HG03342 (cell line): ENCODE measurements around the gene IGSF9.
A peak's percentile ranks its signal among the peaks of the same experiment; 100 is the strongest.

ENCODE experiments used
- ATAC-seq: cut with Tn5 transposase; IDR thresholded peaks from one replicate; pipeline ENCODE4 v1.9.1; 2021; ENCODE audit warnings: mild to moderate bottlenecking, moderate library complexity; ENCODE audit not compliant: unreplicated experiment

The IGSF9 gene

DNA sequence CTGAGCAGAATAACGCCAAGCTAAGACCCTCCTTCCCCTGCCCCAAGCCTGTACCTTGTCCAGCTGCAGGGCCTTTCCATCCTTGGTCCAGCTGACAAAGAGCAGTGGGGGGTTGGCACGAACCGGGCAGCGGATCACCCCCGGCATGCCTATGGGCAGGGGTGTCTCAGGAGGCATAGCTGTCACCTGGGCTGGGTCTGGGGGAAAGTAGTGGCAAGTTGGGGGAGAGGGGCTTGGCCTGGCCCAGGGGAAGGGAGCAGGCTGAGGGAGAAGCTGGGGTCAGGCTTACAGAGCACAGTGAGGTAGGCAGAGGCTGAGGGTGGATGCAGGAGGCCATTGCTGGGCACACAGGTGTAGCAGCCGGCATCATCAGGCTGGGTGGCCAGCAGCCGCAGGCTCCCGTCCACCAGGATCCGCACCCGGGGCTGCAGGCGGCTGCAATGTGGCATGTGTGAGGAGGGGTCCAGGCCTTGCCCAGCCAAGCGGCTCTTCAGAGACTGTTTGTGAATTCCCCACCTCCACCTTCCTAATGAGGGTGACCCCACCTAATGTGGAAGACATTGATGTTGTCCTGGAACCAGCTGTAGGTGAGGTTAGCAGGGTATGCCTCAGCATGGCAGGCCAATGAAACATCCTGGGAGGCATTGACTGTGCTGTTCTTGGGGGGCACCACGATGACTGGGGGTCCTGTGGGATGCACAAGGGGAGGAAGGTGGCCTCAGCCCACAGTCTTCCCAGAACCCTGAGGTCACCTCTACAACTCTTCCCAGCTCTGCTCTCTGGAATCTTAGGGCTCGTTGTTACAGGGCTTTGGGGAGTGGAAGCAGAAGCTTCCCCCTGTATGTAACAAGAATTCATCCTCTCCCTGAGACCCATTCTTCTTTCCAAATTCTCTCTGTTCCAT lies 11.0 kb downstream of the IGSF9 start:
- no peak for ATAC-seq

- ATAC-seq, result no peak
Observed at GRCh38 chr1:159933347-159933746, 12.1 kb downstream of the IGSF9 start.

GRCh38 chr1:159932296-159933285 lies 12.8 kb downstream of the IGSF9 start:
- ATAC-seq, result no peak

- ATAC-seq, result no peak
Observed at GRCh38 chr1:159931795-159932173, 13.6 kb downstream of the IGSF9 start.

DNA sequence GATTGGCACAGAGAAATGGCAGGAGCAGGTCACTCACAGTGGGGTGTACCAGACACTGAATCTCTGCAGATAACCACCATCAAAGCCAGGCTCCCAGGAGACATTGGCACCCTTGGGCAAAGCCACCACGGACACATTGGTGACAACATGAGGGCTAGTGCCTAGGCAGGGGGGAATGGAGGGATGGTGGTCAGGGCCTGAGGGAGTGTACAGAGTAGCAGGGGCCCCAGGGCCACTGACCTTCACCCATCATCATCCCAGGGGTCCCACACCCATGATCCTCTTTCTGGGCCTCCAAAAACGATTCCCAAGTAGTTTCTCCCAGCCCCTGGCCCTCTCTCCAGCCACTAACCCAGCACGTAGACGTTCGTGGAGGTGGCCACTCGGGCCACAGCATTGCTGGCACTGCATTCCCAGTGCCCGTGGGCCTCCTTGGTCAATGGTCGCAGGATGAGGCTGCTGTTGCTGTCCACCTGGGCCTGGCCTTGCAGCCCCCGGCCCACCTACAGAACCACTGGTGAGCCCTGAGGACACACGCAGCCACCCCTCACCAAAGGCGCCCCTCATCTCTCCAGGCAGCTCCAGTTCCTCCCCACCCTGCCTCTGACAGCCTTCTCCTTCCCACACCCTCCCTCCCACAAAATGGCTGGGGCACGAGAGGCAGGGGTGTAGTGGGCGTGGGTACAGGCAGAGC lies 14.2 kb downstream of the IGSF9 start:
- no peak for ATAC-seq

DNA sequence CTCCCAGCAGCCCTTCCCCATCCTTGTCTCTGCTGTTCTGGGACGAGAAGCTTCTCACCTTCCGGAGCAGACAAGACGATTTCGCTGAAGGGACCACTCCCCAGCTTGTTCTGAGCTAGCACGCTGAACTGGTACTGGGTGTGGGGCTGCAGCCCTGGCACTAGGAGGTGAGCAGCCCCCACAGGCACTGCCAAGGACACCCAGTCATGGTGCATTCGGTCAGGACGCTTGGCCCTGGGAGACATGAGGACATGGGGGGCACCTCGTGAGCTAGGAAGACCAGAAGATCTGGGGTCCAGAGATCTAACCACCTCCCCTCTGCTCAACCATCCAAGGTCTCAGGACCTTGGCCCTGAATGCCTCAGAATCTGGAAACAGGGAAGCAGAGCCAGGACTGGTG lies 14.8 kb downstream of the IGSF9 start:
- no peak for ATAC-seq

- no peak for ATAC-seq
Observed at GRCh38 chr1:159930216-159930615, 15.2 kb downstream of the IGSF9 start.

DNA sequence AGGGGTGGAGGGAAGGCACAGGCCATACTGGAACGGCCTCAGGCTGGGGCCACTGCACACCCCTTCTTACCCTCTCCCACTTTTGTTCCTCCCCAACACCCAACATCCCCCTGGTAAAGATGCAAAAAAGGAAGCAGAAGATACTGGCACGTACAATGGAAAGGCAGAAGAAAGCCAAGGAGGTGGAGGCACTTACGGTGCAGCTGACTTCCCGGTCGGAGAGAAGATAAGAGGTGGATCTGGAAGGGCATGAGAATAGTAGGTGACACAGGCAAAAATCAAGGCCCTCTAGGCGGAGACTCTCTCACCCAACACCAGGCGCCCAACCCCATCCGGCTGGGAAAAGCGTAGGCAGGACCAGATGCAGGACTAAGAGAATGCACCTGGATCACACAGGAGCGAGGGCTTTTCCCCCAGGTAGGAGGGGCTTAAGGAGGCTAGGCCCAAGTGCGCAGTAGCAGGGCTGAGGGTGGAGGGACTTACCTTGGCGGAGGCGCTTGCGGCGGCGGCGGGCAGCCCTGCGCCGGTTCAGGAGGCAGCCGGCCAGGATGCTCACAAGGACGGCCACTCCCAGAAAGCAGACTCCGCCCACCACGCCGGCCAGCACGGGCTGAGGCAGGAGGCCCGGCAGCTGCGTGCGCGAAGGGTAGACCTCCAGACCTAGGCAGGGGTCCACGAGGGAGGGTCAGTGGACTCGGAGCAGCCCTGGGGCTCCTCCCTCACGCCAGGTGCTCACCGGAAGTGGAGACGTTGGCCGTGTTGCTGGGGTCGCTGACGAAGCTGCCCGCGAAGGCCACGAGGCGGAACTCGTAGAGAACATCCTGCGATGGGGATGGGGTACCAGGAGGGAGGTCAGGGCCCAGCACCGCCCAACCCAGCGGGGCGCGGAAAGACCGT lies 16.0 kb downstream of the IGSF9 start:
- ATAC-seq, result no peak

GRCh38 chr1:159928491-159929050 lies 16.8 kb downstream of the IGSF9 start:
- no peak for ATAC-seq

DNA sequence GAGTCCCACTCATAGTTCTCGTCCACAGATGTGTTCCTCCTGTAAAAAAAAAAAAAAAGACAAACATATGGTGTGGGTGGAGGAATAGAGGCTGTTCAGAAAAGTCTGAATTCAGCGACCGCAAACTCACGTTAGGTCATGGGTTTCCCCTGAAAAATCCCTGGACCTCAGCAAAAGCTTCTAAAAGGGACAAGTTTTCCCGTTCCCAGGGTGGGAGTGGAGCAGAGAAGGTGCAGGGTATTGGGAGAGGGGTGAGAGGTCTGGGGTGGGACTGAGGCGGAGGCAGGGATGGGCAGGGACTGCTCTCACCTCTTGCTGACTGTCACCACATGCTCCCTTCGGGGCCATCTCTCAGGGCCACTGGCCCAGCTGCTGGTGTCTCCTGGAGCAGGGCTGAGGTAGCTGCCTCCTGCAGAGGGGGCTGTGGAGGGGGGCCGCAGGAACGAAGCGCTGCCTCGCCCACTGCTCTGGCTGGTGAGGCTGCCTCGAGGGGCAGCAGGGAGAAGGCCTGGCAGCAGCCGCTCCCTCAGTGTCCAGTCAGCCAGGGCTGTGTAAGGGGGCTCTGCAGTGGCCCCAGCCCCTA lies 17.5 kb downstream of the IGSF9 start:
- no peak for ATAC-seq

GRCh38 chr1:159927211-159927848 lies 18.1 kb downstream of the IGSF9 start:
- ATAC-seq, result no peak

DNA sequence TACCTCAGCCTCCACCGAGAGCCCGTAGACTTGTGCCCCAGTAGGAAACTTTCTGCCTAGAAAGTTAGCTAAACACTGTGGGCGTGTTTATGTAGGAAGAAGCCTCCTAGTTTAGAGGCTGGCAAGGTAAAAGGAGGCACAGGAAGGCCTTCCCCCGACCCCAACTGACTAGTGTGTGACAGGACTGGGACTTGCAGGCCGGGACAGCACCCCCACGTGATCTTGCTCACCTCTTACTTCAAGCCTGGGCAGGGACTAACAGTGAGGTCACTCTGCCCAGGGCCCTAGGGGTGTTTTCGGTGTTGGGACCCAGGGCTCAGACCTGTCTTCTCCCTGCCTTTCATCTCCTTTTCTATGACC lies 19.7 kb downstream of the IGSF9 start:
- ATAC-seq, result peak; percentile 1

- peak; percentile 47 for ATAC-seq
Observed at GRCh38 chr1:159924791-159925718, 20.4 kb downstream of the IGSF9 start, which contains the start of gene TAGLN2. TSS of gene TAGLN2 (minus strand) at chr1:159925507. CDS start at chr1:159920509, 4,998 bp downstream.

DNA sequence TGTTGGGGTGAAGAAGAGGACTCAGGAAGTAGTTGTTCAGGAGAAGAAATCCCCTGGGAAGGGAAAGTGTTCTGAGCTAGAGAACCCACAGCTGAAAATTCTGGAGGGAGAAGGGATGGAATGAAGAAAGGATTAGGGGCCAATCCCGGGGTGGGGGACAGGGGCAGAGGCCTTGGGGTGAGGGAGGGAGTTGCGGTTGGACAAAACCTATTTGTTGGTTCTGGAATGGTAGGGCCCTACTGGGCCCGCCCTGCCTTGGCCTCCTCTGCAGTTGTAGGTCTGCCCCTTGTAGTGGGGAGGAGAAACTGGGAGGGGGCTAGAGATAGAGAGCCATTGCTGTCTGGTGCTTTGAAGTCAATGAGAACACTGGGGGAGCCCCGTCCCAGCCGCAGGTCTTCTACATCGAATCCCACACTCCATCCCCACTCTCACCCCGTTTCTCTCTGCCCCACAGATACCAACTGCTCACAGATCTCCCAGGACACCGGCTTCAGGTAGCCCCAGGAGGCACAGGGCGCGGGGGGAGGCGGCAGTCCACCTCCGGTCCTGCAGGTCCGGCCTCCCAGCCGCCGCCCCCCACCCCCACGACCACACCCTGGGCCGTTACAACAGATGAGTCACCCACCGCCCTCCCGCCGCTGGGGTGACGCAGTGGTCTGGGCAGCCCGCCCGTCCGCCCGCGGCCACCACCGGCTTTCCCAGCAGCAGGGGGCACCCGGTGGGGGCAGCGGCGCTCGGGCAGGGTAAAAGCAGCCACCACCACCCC lies 21.2 kb downstream of the IGSF9 start:
- ATAC-seq, result no peak

- peak; percentile 39 for ATAC-seq
Observed at GRCh38 chr1:159923203-159924024, 22.0 kb downstream of the IGSF9 start.
